Upper lobe of left lung (tissue), 6 donors: ENCODE data around the gene CDK16. TPM values are rescaled to one million over a fixed set of nuclear protein-coding genes. Genes with fewer than 3 reads are reported as not detected.
A peak's percentile ranks its signal among the peaks of the same experiment; 100 is the strongest.

Experiments used
- ATAC-seq, 2 donors: fragments of 200-7000 bp; cut with Tn5 transposase; one replicate each; pipeline ENCODE4 v1.9.1; 2022; ENCODE audit warnings: mild to moderate bottlenecking in 2 of 2, moderate library complexity in 2 of 2; ENCODE audit not compliant: low FRiP score in 2 of 2
- DNase-seq, 2 donors: peaks; one replicate each; pipeline ENCODE4 v3.0.0-alpha.2; 2019 to 2020
- H3K27ac ChIP-seq, 4 donors: fragments of 200-600 bp; sonication (generic); one replicate each; pipeline ENCODE4 v1.5.1; 2016 to 2019
- H3K27me3 ChIP-seq, 4 donors: fragments of 200-600 bp; sonication (generic); one replicate each; pipeline ENCODE4 v1.5.1; 2017 to 2019
- H3K36me3 ChIP-seq, 4 donors: fragments of 200-600 bp; sonication (generic); one replicate each; pipeline ENCODE4 v1.5.1; 2016 to 2019
- H3K4me1 ChIP-seq, 4 donors: fragments of 200-600 bp; sonication (generic); one replicate each; pipeline ENCODE4 v1.5.1; 2018 to 2019
- H3K4me3 ChIP-seq, 4 donors: fragments of 200-600 bp; sonication (generic); one replicate each; pipeline ENCODE4 v1.5.1; 2017 to 2019; ENCODE audit warnings: mild to moderate bottlenecking in 2 of 4, moderate library complexity in 1 of 4
- H3K9me3 ChIP-seq, 4 donors: fragments of 200-600 bp; sonication (generic); one replicate each; pipeline ENCODE4 v1.5.1; 2018 to 2019
- EP300 ChIP-seq, 4 donors: sonication (generic); formaldehyde crosslinking; IDR thresholded peaks; one replicate each; pipeline ENCODE4 v1.5.1; 2017; ENCODE audit warnings: antibody characterized with exemption in 4 of 4, control low read depth in 2 of 4
- POLR2A ChIP-seq, 4 donors: fragments of 450-650 bp; IDR thresholded peaks; one replicate each; pipeline ENCODE4 v1.5.1; 2016 to 2017; ENCODE audit warnings: antibody characterized with exemption in 4 of 4, mild to moderate bottlenecking in 2 of 4
- POLR2AphosphoS5 ChIP-seq, 2 donors: sonication (generic); formaldehyde crosslinking; IDR thresholded peaks; one replicate each; pipeline ENCODE4 v1.5.1; 2017; ENCODE audit warnings: antibody characterized with exemption in 2 of 2
- WGBS, 2 donors: methylation state at CpG; one replicate each; pipeline ENCODE4 v1.1.5; 2017 to 2018; 5-methylcytosine and 5-hydroxymethylcytosine counted together
- total RNA-seq, 6 donors: library from RNA; depleted of rRNA in 4 of 6; stranded (reverse); fragments of >200 nt in 4 of 6; gene quantifications; one replicate each; pipeline versions ENCODE4 v1.1.0 to v1.2.1, GENCODE V29; 2016 to 2021
- TF ChIP-seq, protein P1 (sequence below), 6 experiments: fragments of 450-650 bp in 4 of 6; fragments of 200-600 bp in 2 of 6; sonication (generic) in 2 of 6; IDR thresholded peaks; one replicate each; pipeline ENCODE4 v1.5.1; 2016 to 2019; ENCODE audit warnings: antibody characterized with exemption in 6 of 6
- donor health status: DM: no; HTN: no; CAD: no; lungs with moderate emphysema.
- donor health status: DM: no; HTN: yes; CAD: no; lungs with severe emphysema.

CDK16 gene
- total RNA-seq, 6 donors from 2014 or later: 59.2 to 91.0 (median 78.5) TPM

GRCh38 chrX:47174846-47175587 is 43.5 kb upstream of the CDK16 start:
- 89 to 94% methylated on average over 12 to 19 of the region's 23 CpGs for WGBS, 2 donors

DNA sequence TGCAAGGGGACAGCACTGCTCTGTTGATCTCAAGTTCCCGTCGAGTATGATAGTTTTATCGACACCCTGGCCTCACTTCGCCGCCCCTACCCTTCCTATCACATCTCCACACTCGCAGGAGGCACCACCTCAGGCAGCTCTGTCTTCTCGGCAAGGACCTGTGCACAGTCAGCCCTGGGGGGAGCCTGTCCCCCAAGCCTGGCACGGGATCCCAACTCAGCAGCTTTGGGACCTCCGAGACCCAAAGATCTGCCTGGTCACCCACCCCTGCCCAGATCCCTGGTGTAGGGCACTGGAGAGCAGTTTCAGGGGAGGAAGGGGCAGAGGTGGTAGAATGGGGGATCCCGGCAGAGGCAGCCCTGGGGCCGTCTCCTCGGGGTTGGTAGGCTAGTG is 42.9 kb upstream of the CDK16 start:
- peaks cover 0 to 96% (median 49%) of the 10 kb centered on the region in 4 donors for H3K36me3 ChIP-seq
- ATAC-seq: no peak
- H3K4me3 ChIP-seq: no peak overlapping the region
- TF ChIP-seq POLR2AphosphoS5 (IDR thresholded peaks at IDR 0.05): no peak
- TF ChIP-seq POLR2A (IDR thresholded peaks at IDR 0.05): no peak
- no peak for TF ChIP-seq EP300 (IDR thresholded peaks at IDR 0.05)
- TF ChIP-seq, protein P1, sequence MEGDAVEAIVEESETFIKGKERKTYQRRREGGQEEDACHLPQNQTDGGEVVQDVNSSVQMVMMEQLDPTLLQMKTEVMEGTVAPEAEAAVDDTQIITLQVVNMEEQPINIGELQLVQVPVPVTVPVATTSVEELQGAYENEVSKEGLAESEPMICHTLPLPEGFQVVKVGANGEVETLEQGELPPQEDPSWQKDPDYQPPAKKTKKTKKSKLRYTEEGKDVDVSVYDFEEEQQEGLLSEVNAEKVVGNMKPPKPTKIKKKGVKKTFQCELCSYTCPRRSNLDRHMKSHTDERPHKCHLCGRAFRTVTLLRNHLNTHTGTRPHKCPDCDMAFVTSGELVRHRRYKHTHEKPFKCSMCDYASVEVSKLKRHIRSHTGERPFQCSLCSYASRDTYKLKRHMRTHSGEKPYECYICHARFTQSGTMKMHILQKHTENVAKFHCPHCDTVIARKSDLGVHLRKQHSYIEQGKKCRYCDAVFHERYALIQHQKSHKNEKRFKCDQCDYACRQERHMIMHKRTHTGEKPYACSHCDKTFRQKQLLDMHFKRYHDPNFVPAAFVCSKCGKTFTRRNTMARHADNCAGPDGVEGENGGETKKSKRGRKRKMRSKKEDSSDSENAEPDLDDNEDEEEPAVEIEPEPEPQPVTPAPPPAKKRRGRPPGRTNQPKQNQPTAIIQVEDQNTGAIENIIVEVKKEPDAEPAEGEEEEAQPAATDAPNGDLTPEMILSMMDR (IDR thresholded peaks at IDR 0.05): no peak
- DNase-seq: peak in 1 of 2 donors; percentile 10
- no peaks in the 10 kb centered on the region for H3K9me3 ChIP-seq
- no peak overlapping the region for H3K27ac ChIP-seq
- no peaks in the 10 kb centered on the region for H3K27me3 ChIP-seq
- 87 to 88% methylated on average over 10 to 12 of the region's 12 CpGs for WGBS, 2 donors
- no peaks in the 10 kb centered on the region for H3K4me1 ChIP-seq

More at GRCh38 chrX:47174846-47175587, 43.5 kb upstream of the CDK16 start:
- no peaks in the 10 kb centered on the region for H3K4me1 ChIP-seq
- DNase-seq (peak in 1 of 2 donors; percentile 13), ATAC-seq (no peak)
- H3K36me3 ChIP-seq: peaks cover 0 to 95% (median 49%) of the 10 kb centered on the region in 4 donors
- no peak for TF ChIP-seq POLR2AphosphoS5 (IDR thresholded peaks at IDR 0.05)
- TF ChIP-seq, protein P1 (IDR thresholded peaks at IDR 0.05): no peak
- no peaks in the 10 kb centered on the region for H3K9me3 ChIP-seq
- no peak overlapping the region for H3K4me3 ChIP-seq
- no peaks in the 10 kb centered on the region for H3K27me3 ChIP-seq
- H3K27ac ChIP-seq: no peak overlapping the region

GRCh38 chrX:47176101-47176740 is 42.3 kb upstream of the CDK16 start:
- 82 to 95% methylated on average over 23 of the region's 23 CpGs for WGBS, 2 donors
- H3K9me3 ChIP-seq: no peaks in the 10 kb centered on the region
- H3K27me3 ChIP-seq: no peaks in the 10 kb centered on the region
- no peak overlapping the region for H3K4me3 ChIP-seq
- H3K36me3 ChIP-seq: peaks cover 2 to 96% (median 49%) of the 10 kb centered on the region in 4 donors
- peak in 1 of 2 donors; percentile 10 for DNase-seq
- no peaks in the 10 kb centered on the region for H3K4me1 ChIP-seq
- no peak for ATAC-seq
- TF ChIP-seq POLR2A (IDR thresholded peaks at IDR 0.05) (no peak), EP300 (IDR thresholded peaks at IDR 0.05) (no peak), POLR2AphosphoS5 (IDR thresholded peaks at IDR 0.05) (no peak)
- TF ChIP-seq, protein P1 (IDR thresholded peaks at IDR 0.05): no peak
- no peak overlapping the region for H3K27ac ChIP-seq

GRCh38 chrX:47177079-47177478 is 41.4 kb upstream of the CDK16 start:
- Histone ChIP-seq H3K9me3 (no peaks in the 10 kb centered on the region), H3K27ac (no peak overlapping the region), H3K27me3 (no peaks in the 10 kb centered on the region), H3K4me1 (no peaks in the 10 kb centered on the region), H3K36me3 (peaks cover 7 to 96% (median 55%) of the 10 kb centered on the region in 4 donors), H3K4me3 (no peak overlapping the region)
- DNase-seq: peak in 1 of 2 donors; percentile 12
- TF ChIP-seq EP300 (IDR thresholded peaks at IDR 0.05) (no peak), POLR2A (IDR thresholded peaks at IDR 0.05) (no peak), POLR2AphosphoS5 (IDR thresholded peaks at IDR 0.05) (no peak)
- TF ChIP-seq, protein P1 (IDR thresholded peaks at IDR 0.05): no peak
- no peak for ATAC-seq
- WGBS, 2 donors: 100% methylated on average over 2 of the region's 2 CpGs; no CpG with 5 or more reads in 1 of the 2 donors
